ENCODE data around the gene TGFBR2.

TGFBR2 gene

DNA sequence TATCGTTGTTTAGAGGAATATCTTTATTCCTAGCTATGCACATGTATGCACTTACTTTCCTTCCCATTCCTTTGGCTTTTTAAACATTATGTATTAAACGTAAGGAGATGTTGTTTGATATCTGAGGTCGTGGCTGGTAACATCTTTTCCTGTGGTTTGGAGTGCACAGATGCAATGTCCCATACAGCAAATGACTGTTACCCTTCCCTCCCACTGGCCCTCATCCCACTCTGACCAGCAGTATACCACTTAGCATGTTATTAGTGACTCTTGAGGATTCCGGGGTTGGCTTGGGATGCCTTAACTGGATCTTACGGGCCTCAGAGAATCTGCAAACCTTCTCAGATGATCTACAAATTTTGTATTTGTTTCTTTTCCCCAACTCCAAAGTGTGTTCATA, 34.5 kb downstream of the TGFBR2 start:
- Histone ChIP-seq H3K79me2 (ENCODE audit: insufficient read depth, low read depth) (no peaks in the 10 kb centered on the region), H3K4me2 (no peak overlapping the region), H4K20me1 (ENCODE audit: insufficient read depth) (no peaks in the 10 kb centered on the region), H2AFZ (ENCODE audit: low read depth) (no peak overlapping the region), H3K4me3 (IDR thresholded peaks at IDR 0.05; ENCODE audit: insufficient read depth, low read depth, low read length) (no peak overlapping the region), H3K4me1 (ENCODE audit: low read depth, poor library complexity, severe bottlenecking) (peaks cover 2% of the 10 kb centered on the region), H3K9ac (no peak overlapping the region), H3K27ac (no peak overlapping the region), H3K36me3 (ENCODE audit: insufficient read depth) (no peaks in the 10 kb centered on the region), H3K27me3 (ENCODE audit: insufficient read depth, low read depth) (no peaks in the 10 kb centered on the region)
- TF ChIP-seq, protein P1, sequence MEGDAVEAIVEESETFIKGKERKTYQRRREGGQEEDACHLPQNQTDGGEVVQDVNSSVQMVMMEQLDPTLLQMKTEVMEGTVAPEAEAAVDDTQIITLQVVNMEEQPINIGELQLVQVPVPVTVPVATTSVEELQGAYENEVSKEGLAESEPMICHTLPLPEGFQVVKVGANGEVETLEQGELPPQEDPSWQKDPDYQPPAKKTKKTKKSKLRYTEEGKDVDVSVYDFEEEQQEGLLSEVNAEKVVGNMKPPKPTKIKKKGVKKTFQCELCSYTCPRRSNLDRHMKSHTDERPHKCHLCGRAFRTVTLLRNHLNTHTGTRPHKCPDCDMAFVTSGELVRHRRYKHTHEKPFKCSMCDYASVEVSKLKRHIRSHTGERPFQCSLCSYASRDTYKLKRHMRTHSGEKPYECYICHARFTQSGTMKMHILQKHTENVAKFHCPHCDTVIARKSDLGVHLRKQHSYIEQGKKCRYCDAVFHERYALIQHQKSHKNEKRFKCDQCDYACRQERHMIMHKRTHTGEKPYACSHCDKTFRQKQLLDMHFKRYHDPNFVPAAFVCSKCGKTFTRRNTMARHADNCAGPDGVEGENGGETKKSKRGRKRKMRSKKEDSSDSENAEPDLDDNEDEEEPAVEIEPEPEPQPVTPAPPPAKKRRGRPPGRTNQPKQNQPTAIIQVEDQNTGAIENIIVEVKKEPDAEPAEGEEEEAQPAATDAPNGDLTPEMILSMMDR (conservative IDR thresholded peaks at IDR 0.05; ENCODE audit: low read depth, low read length) = no peak

DNA sequence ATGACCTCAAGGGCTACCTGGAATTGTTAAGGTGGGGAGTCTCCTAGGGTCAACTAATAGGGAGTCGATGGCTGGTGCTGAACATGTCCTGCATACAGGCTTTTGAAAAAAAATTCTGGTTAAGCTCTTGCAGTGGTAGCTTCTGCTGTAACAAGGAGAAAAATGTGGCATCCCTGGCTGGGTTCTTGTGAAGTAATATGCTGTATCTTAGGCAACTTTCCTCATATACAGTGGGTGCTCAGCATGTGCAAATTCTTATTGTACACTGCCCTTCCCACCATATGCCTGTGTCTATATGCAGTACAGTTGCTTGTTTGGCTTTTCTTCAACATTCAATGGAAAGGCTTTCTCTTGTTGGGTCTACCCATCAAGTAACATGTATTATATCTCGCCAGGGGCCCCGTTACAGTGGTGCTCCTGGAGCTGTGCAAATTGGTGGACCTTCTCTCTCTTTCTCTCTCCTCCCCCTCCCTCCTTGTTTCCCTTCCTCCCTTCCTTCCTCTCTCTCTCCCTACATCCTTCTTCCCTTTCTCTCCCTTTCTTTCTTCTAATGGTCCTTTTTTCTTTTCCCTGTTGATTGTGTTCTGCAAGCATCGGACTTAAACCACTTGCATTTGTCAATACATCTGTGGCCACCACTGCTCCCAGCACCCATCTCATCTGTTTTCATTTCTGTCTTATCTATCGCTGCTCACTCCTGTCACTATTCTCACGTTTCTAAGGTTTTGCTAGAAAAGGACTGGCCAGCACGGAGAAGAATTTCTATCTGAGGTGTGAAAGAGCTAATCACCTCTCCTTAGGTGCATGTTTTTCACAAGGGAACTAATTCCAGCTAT, 35.2 kb downstream of the TGFBR2 start:
- peaks cover 2% of the 10 kb centered on the region for H3K4me1 ChIP-seq (ENCODE audit: low read depth, poor library complexity, severe bottlenecking)
- no peak overlapping the region for H3K27ac ChIP-seq
- H3K27me3 ChIP-seq (ENCODE audit: insufficient read depth, low read depth) = no peaks in the 10 kb centered on the region
- H3K79me2 ChIP-seq (ENCODE audit: insufficient read depth, low read depth) = no peaks in the 10 kb centered on the region
- H2AFZ ChIP-seq (ENCODE audit: low read depth) = no peak overlapping the region
- TF ChIP-seq, protein P1 (conservative IDR thresholded peaks at IDR 0.05; ENCODE audit: low read depth, low read length) = no peak
- H3K4me2 ChIP-seq = no peak overlapping the region
- H4K20me1 ChIP-seq (ENCODE audit: insufficient read depth) = no peaks in the 10 kb centered on the region
- H3K4me3 ChIP-seq (IDR thresholded peaks at IDR 0.05; ENCODE audit: insufficient read depth, low read depth, low read length) = no peak overlapping the region
- no peaks in the 10 kb centered on the region for H3K36me3 ChIP-seq (ENCODE audit: insufficient read depth)
- no peak overlapping the region for H3K9ac ChIP-seq

DNA sequence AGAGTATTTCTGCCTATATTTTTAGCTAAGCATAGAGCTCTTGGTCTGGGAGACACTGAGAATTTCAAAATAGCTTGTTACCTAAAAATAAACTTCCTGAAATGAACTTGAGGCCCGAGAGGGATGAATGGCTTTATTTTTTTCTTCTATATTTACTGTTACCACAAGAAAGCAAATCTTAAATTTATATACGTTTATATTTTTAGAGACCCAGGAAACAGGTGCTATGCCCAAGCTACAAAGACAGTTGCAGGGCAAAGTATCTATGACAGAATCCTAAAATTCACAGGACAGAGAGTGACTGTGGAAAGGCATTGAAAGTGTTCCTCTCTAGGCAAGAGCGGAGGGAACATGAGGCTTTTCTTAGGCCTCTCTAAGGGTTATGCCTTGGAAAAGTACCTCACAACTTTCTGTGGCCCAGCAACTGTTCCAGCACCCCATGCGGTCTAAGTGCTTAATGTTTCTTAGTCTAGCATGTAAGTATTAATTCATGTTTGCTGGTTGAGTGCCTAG, 36.5 kb downstream of the TGFBR2 start:
- H3K4me2 ChIP-seq = no peak overlapping the region
- no peak overlapping the region for H3K27ac ChIP-seq
- no peak overlapping the region for H3K4me3 ChIP-seq (IDR thresholded peaks at IDR 0.05; ENCODE audit: insufficient read depth, low read depth, low read length)
- H2AFZ ChIP-seq (ENCODE audit: low read depth) = no peak overlapping the region
- no peaks in the 10 kb centered on the region for H3K36me3 ChIP-seq (ENCODE audit: insufficient read depth)
- H3K27me3 ChIP-seq (ENCODE audit: insufficient read depth, low read depth) = no peaks in the 10 kb centered on the region
- no peaks in the 10 kb centered on the region for H3K79me2 ChIP-seq (ENCODE audit: insufficient read depth, low read depth)
- TF ChIP-seq, protein P1 (conservative IDR thresholded peaks at IDR 0.05; ENCODE audit: low read depth, low read length) = no peak
- H3K4me1 ChIP-seq (ENCODE audit: low read depth, poor library complexity, severe bottlenecking) = peaks cover 2% of the 10 kb centered on the region
- H3K9ac ChIP-seq = no peak overlapping the region
- no peaks in the 10 kb centered on the region for H4K20me1 ChIP-seq (ENCODE audit: insufficient read depth)

DNA sequence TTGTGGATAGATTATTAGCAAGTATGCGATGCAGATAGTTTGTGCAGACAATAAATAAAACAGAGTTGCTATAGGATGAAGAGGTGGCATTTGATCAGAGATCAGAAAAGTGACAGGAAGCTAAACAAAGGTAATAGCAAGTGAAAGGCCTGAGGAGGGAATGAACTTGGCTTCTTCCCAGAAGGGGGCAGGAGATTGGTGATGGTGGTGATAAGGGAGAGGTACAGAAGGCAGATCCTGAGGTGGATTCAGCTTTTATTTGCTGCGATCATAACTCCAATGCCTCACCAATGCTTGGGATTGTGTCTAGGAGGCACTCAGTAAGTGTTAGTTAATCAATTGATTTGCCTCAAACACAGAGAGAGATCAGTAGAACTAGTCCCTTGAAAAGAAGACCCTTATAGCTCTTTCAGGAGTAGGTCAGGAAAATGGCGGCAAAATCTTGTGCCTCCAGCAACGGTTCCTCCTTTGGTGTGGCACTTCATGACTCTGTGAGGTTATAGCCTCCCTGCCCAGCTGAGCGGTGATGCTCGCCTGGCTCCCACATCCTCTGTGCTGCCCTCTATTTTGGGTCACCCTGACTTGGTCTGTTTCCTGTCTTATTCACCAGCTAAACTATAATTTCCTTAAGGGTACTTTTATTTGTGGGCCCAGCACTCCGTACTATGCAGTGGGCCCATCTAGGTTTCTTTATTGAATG, 37.5 kb downstream of the TGFBR2 start:
- peaks cover 2% of the 10 kb centered on the region for H3K4me1 ChIP-seq (ENCODE audit: low read depth, poor library complexity, severe bottlenecking)
- H3K4me2 ChIP-seq = no peak overlapping the region

More for the DNA sequence above, 37.5 kb downstream of the TGFBR2 start:
- H3K4me3 ChIP-seq (IDR thresholded peaks at IDR 0.05; ENCODE audit: insufficient read depth, low read depth, low read length) = no peak overlapping the region
- H2AFZ ChIP-seq (ENCODE audit: low read depth) = no peak overlapping the region
- H3K79me2 ChIP-seq (ENCODE audit: insufficient read depth, low read depth) = no peaks in the 10 kb centered on the region
- H3K27me3 ChIP-seq (ENCODE audit: insufficient read depth, low read depth) = no peaks in the 10 kb centered on the region
- no peak overlapping the region for H3K27ac ChIP-seq
- TF ChIP-seq, protein P1 (conservative IDR thresholded peaks at IDR 0.05; ENCODE audit: low read depth, low read length) = no peak
- H4K20me1 ChIP-seq (ENCODE audit: insufficient read depth) = no peaks in the 10 kb centered on the region
- H3K36me3 ChIP-seq (ENCODE audit: insufficient read depth) = no peaks in the 10 kb centered on the region
- H3K9ac ChIP-seq = no peak overlapping the region
